Posterior vena cava (tissue), 2 donors: ENCODE data around the gene SORCS2. TPM values are rescaled to one million over a fixed set of nuclear protein-coding genes. Genes with fewer than 3 reads are reported as not detected.

Experiments
- DNase-seq: peaks from one replicate; pipeline ENCODE4 v3.0.0-alpha.2; 2020; ENCODE audit warnings: low spot score
- intact Hi-C, 2 donors: fragments of 100-400 bp; cut with DNase I; formaldehyde crosslinking; loops; one replicate each; pipeline versions ENCODE4 v1.14.1 to v1.14.2; 2022 to 2023
- total RNA-seq, 2 donors: library from RNA; stranded (reverse); fragmentation: NEBNext Ultra II Directional; extraction: Animal tissue kit (Norgen Biotek cat#: 25700); gene quantifications; one replicate each; pipeline ENCODE4 v1.2.1, GENCODE V29; 2021
- donor health status: DM: yes; HTN: yes; CAD: no.
- donor health status: DM: yes; HTN: yes; CAD: no.

Gene SORCS2
- total RNA-seq, 2 donors from 2014 or later: 5.0 to 11.9 TPM

DNA sequence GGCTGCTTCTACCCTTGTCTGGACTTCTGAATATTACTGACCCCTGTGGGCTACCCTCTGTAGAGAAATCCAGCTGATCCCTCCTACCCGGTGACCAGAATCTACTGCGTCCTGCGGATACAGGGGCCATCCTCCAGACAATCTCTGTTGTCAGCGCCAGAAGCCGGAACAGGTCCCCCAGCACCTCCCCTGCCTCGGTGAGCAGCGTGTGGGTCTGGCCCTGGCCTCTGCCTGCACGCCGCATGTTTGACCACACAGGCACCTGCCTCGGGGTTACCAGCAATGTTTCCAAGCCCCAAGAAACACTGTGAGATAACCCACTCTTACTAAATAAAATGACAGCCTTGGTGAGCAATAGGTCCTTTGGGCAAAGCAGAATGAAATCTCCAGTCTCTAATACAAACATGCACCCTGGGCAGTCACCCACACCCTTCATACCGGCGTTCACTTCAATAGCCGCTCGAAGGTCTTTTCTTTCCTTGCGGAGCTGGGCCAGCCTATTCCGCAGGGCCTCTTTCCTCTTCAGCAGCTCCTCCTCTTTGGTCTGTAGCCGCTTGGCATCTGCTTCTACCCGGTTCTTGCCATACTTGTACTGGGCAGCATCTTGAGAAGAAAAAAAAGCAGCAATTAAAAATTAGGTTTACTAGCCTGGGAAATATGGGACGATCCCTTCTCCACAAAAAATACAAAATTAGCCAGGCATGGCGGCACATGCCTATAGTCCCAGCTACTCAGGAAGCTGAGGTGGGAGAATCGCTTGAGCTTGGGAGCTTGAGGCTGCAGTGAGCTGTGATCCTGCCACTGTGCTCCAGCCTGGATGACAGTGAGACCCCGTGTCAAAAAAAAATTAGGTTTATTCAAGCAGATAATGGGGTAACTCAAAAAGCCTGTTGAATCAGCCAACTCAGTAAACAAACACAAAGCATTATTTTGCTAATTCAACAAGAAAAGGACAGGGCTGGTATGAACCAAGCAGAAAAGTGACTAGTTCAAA lies 582.3 kb downstream of the SORCS2 start:
- intact Hi-C loops: no loop called here
- peak; percentile 67 for DNase-seq

DNA sequence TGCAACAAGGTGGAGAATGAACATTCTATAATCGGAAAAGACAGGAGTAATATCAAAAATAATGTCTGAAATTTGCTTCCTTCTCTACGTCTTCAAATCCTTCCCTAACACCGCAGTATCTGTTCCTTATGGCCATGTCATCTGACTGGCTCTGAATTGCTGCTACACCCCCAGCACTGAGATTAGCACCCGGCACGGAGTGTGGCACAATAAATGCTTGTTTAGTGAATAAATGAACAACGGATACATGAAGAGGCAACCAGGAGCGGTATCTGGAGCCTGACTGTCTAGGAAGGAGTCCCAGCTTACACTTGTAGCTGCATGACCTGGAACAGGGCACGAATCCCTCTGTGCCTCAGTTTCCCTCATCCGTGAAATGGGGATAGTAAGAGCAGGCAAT lies 583.1 kb downstream of the SORCS2 start:
- DNase-seq: peak; percentile 19
- intact Hi-C loops: no loop called here

DNA sequence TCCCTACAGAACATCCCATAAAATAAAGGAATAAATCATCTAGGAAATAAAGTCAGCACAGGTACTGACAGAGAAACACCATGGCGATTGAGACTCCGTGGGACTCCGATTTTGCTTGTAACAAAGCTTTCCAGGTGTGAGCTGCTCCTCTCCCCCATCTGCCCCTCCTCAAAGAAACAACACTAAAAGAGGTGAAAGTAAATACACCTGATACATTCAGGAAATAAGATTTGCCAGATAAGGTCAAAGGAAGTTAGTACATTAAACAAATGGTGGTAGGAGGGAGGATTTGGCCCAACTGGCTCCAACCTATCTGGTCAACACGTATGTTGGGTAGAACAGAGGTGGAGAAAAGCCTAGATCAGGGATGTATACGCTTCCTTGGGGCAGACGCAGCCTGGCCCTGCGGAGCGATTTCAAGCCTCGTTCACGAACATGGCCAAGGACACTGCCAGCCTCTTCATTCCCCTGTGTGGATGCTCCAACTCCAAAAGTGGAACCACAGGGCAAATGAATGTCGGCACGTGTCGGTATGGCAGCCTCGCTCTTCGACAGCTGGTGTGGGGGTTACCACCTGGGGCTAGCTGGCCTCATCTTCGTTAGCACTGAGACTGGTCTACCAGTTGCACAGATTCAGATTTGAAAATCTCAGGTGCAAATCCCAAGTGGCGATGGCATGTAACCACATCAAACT lies 584.8 kb downstream of the SORCS2 start:
- intact Hi-C loops: no loop called here

DNA sequence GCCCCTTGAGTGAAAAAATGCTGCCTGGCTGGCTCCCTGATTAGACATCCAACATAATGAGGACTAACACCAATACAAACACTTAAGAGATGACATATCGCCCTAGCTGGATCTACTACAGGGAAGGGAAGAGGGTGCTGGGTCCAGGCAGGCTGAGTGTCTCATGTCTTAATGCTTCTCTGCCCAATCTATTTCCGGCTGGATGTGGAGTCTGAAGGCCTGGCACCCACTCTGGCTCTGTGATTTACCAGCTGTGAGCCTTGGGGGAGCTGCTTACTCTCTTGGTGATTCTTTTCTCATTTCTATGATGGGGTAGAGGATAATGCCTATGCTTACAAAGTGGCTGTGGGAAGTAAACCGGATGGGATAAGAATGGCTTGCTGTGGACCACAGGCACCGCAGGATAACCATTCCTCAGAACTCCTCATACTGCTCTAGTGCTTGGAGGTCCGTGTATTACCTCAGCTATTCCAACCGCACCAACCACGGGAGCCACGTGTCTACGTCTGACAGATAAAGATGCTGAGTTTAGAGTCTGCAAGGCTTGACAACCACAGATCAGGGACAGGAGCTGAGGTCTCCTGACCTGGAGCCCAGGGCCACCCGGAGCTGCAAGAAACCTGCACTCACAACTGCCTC lies 585.7 kb downstream of the SORCS2 start:
- intact Hi-C loops: no loop called here
- peak; percentile 44 for DNase-seq

More for the DNA sequence above, 584.8 kb downstream of the SORCS2 start:
- DNase-seq: peak; percentile 56

DNA sequence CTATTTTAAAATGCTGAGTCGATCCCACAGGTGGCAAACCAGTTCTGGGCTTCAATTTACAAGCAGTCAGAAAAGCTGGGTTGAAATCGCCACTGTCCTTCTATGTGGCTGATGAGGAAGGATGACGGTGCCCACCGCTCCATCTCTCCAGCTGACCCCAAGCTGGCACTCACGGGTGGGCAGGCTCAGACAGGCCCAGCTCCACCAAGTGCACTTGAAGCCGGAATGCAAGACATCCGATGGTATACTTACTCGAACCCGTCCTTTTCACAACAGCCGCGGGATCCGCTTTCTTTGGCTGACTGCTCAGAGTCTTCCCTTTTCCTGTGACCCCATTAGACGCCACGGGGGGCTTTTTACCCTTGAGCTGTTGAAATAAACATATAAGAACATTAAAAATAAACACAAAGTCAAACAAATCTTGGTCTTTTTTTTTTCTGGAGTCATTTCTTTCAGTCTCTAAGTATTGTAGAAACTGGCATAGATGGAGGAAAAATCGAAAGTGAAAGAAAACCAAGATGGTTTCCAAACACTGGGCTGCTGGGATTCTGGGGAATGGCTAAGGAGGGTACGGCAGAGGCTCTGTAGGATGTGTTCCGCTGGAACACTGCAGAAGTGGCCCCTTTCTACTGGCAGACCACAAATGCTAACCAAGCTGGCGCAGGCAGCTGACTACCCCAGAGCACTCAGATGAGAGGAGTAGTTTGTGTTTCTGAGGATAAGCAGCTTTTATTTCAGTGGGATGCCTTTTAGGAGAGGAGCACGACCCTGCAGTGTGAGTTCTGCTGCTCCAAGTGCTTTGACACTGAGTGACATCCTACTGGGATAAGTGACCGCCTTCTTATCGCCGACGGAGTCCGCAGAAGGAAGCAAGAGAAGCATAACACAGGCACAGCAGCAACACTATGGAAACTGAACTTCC lies 586.4 kb downstream of the SORCS2 start:
- peak; percentile 70 for DNase-seq
- intact Hi-C loops: no loop called here

DNA sequence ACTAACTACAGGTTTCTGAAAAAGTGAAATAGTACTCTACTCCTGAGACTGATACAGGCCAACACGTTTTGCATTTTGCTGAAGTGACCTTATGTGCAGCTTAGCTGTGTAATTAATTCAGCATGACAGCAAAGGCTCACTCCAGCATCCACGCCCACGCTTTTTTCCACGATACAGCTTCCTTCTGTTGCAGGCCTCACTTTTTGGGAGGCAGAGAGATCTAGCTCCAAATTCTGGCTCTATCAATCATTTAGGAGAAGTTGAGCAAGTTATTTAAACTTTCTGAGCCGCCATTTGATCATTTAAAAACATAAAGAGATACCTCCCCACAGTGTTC lies 587.1 kb downstream of the SORCS2 start:
- intact Hi-C loops: no loop called here
- DNase-seq: peak; percentile 52

DNA sequence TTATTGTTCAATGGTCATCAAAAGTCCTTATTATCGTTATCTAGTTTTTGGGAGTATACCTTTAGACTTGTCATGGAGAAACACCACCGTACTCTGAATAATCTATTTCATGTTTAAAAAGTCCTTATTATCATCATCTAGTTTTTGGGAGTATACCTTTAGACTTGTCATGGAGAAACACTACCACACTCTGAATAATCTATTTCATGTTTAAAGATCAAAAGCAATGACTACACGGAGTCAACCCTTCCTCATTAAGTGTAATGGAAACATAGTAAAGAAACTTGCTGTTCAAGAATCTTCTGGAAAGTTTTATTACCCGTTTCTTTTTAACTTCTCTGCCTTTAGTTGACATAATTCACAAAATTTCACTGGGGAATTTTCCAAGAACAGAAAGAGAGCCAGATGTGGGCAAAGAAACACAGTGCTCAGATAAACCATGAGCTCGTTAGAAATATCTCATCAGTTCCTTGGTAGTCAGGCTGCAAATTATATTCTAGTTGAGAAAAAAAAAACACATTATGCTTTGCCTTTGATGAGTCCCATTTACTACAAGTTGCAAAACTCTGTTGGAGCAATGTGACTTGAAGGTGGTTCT lies 588.5 kb downstream of the SORCS2 start:
- DNase-seq: no peak
- intact Hi-C loops: no loop called here

DNA sequence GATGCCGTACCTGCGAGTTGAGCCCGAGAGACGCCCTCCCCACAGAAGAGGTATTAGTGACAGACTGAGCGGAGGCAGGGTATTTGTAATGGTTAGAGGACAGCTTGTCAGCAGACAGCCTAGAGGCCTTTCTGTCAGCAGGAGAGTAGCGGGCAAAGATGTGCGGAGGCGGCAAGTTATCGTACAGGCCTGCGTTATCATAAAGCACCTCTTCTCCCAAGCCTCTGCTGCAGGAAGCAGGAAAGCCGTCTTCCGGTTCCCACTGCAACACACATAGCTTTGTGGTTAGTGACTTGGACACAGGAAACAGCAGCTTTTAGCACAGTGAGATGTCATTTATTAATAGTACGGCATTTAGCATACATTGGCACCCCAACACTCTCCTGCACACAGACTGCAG lies 589.0 kb downstream of the SORCS2 start:
- intact Hi-C loops: no loop called here
- peak; percentile 55 for DNase-seq

DNA sequence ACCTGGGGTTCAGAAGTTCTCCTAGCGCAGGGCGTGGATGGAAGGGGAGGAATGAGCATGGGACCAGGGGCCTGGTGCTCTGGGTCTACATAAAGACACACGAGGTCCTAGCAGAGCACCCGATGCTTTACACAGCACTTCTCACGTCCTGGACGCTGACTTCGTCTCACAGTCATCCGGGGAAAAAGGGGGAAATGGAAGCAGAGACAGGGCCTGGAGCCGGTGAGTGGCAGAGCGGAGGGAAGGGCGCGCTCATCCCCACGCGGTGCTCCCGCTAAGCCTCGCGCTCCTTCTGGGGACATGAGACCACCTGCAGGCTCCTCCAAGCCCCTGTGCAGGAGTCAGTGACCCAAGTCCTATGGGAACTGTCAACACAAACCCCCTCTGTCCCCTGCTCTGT lies 589.7 kb downstream of the SORCS2 start:
- intact Hi-C loops: no loop called here
- peak; percentile 38 for DNase-seq

DNA sequence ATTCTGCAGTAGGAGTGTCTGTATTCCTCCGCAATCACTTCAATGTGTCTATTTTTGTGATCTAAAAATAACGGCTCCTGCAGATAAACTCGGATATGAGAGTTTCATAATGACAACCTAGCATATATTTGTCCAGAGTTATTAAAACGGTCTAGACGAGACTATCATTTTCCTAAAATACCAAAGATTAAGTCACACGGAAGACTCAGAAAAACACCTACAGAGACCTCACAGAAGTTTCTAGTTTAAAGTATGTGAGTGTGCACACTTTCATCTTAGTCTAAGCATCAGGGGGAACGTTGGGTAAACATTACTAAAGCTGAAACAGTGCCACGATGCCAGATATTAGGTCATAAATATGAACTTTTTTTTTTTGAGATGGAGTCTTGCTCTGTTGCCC lies 590.4 kb downstream of the SORCS2 start:
- intact Hi-C loops: no loop called here
- DNase-seq: no peak

DNA sequence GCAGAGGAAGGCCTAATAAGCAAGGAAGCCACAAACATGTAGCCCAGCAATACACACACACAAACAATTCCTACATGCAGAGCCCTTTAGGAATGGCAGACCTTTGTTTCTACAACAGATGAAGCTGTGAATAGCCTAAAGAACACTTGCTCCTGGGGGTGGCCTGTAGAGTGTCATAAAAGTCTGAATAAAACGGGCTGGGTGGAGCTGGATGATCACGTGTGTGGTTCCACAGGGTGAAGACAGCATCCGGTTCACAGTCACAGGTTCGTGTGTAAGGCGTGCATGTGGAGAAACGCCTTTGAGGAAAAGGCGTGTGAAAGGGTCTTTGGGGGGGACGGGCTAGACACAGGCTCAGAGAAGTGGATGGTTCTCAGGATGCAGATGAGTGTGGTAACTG lies 591.2 kb downstream of the SORCS2 start:
- intact Hi-C loops: no loop called here
- DNase-seq: peak; percentile 12

DNA sequence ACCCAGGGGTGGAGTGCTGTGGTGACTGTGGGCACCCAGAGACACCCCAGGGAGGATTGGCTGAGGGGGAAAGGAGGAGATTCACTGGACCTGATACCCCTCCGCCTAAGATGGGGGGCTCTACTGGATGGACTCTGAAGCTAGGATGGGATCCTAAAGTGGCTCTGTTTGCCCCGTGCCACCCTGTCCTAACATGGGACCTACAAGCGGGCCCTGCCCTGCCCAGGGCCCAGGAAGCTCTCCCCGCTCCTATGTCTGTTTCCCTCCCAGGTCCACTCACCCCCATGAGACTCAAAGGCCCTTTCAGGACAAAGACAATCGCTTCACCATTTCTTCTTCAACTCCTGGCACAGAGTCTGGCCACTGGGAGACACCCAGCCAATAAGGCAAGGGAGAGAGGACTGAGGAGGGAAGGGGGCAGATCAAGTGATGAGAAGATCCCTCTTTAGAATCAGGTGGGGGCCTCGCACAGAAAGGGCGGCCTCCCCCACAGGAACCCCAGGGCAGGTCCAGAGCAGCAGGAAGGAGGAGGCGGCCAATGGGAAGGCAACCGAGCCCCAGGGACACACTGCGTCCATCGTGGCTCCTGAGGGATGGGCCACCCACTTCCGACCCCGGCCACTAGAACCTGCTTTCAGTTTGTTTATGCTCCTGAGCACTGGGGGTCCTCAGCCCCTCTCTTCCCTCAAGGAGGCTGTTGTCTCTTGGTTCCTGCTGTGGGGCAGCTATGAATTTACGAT lies 592.0 kb downstream of the SORCS2 start:
- DNase-seq: peak; percentile 68
- intact Hi-C loops: no loop called here

DNA sequence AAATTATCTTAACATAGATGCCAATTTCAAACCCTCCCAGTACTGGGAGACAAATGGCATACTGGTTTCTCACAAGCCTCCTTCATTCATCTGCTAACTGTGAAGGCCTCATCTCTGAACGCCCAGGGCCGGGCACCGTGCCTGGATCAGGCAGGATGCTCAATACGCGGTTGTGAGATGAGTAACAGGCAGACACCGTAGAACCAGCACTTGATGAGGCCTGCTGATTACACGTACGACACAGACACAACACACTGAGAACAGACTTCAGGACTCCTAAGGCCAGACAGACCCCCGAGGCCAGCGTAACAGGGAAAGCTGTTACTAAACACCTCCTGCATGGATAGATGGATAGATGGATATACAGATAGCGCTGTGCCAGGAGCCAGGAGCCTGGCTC lies 592.7 kb downstream of the SORCS2 start:
- peak; percentile 58 for DNase-seq
- intact Hi-C loops: no loop called here

DNA sequence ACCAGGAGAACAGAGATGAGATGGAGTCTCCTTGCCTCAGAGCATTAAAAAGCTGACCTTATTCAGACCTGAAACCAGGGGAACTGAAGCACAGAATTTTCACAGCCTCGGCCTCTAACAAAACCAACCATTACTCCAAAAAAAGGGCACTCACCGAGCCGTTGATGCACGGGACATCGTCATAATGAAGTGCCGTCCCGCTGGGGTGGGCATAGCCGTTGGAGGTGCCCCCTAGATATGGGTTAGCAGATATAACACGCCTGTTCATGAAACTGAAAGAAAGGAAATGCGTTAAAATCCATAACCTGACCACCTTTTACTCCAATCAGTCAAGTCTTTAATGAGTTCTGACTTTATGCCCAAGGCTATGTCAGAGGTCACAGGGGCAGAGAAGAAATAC lies 593.7 kb downstream of the SORCS2 start:
- intact Hi-C loops: no loop called here
- DNase-seq: peak; percentile 66

DNA sequence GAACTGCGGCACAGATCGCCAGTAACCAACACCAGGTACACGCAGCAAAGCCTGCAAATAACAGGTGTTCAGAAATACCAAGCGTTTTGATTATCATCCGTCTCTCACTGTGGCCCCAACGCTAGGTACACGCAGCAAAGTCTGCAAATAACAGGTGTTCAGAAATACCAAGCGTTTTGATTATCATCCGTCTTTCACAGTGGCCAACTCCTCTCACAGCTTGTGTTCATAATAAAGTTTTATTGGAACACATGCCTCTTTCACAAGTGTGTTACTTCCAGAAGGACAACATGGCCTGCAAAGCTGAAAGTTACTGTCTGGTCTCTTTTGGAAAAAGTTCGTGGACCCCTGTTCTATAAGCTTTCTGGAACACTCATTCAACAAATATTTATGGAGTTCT lies 594.2 kb downstream of the SORCS2 start:
- intact Hi-C loops: no loop called here
- peak; percentile 1 for DNase-seq

DNA sequence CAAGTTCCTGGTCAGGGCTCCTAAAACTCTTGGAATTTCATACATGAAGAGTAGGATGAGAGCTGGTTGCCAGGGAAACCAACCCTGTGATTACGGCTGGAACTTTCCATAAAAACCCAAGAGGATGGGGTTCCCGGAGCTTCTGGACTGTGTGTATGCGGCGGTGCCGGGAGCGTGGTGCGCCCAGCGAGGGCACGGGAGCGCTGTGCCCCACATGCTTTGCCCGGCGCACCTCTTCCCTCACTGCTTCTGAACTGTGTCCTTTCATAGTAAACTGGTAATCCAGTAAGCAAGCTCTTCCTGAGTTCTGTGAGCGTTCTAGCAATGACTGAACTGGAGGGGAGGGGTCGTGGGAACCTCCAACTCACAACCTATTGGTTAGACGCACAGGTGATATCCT lies 594.7 kb downstream of the SORCS2 start:
- peak; percentile 43 for DNase-seq
- intact Hi-C loops: loop anchor here in 1 of 2 donors (1.0 kb wide), 1 partner anchor 33 kb away; no protein-coding TSS in a partner anchor

DNA sequence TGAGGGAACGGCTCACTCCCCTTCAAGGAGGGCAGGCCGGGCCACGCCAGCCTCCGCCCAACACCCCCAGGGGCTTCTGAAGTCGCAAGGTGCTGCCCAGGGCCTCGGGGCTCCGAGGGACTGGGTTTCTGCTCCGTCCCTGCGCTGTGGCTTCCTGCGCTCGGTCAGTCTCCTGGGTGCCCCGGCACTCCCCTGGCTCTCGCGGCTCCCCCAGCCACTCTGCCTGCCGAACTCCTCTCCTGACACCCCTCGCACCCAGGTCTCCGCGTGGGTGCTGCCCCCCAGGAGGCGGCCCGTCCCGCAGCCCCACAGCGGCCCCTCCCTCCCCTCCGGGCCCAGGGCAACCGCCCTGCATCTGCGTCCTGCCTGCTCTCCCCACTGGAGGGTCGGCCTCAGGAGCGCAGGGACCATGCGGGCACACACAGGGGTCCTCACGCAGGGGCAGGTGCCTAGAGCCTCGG lies 595.4 kb downstream of the SORCS2 start:
- intact Hi-C loops: loop anchor here in 1 of 2 donors (1.0 kb wide), 1 partner anchor 33 kb away; no protein-coding TSS in a partner anchor
- peak; percentile 68 for DNase-seq

DNA sequence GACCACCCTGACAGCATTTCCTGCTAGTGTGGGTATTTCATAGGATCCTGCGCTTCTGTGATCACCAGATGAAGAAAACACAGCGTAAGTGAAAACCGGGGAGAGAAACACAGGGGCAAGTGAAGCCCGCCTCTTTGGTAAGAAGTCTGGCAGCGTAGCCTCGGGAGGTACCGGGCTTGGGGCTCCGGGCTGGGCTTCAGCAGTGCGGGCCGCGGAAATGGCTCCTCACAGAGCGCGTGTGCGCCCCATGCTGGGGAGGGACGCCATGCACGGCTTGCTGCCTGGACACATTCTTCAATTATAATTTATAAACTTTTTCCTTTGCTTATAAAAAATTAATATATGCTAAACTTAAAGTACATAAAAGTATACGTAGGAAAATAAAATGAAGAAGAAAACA lies 595.9 kb downstream of the SORCS2 start:
- intact Hi-C loops: no loop called here
- DNase-seq: peak; percentile 53
